Stimulated activated memory B cell treated with anti-CD40 and anti-IgM and Interleukin-4, amounts not matched to agents 10 μg/mL and 1 μg/mL and 100 μg/mL, for 72 hours (primary cell): ENCODE results near the gene PDZD4.

Experiments used
- ATAC-seq: fragments of 150-1000 bp; cut with Tn5 transposase; 2 replicates; pipeline ENCODE4 v1.10.0; 2021
- H3K27ac Mint-ChIP-seq: one replicate; pipeline ENCODE4 v1.8.0; 2022; ENCODE audit warnings: mild to moderate bottlenecking, mixed read lengths
- H3K27me3 Mint-ChIP-seq: one replicate; pipeline ENCODE4 v1.8.0; 2022; ENCODE audit warnings: mixed read lengths
- H3K36me3 Mint-ChIP-seq: one replicate; pipeline ENCODE4 v1.8.0; 2022; ENCODE audit warnings: mixed read lengths
- H3K4me1 Mint-ChIP-seq: one replicate; pipeline ENCODE4 v1.8.0; 2022; ENCODE audit warnings: mixed read lengths
- H3K4me3 Mint-ChIP-seq: one replicate; pipeline ENCODE4 v1.8.0; 2022; ENCODE audit warnings: mild to moderate bottlenecking, moderate library complexity, mixed read lengths
- H3K9me3 Mint-ChIP-seq: one replicate; pipeline ENCODE4 v1.8.0; 2022; ENCODE audit warnings: mixed read lengths

PDZD4 gene

DNA sequence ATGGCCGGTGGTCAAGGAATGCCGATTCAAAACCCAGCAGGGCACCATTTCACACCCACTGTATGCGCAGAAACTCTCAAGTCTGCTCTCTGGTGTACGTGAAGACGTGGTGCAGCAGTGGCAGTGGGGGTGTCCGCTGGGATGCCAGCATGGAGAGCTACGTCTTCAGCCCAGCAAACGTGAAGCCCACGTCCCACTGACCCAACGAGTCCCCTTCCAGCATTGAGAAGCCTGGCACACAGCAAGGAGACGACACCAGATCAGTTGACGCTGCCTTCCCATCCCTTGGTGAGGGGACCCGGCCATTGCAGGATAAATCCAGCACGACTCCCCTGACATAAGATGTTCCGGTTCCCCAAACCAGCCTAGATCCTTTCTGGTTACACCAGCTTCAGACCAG is 68.5 kb downstream of the PDZD4 start:
- H3K4me3 Mint-ChIP-seq = no peak overlapping the region
- H3K36me3 Mint-ChIP-seq = no peaks in the 10 kb centered on the region
- no peaks in the 10 kb centered on the region for H3K27me3 Mint-ChIP-seq
- H3K9me3 Mint-ChIP-seq = no peaks in the 10 kb centered on the region
- peaks cover 17% of the 10 kb centered on the region for H3K4me1 Mint-ChIP-seq
- ATAC-seq = no peak
- no peak overlapping the region for H3K27ac Mint-ChIP-seq

DNA sequence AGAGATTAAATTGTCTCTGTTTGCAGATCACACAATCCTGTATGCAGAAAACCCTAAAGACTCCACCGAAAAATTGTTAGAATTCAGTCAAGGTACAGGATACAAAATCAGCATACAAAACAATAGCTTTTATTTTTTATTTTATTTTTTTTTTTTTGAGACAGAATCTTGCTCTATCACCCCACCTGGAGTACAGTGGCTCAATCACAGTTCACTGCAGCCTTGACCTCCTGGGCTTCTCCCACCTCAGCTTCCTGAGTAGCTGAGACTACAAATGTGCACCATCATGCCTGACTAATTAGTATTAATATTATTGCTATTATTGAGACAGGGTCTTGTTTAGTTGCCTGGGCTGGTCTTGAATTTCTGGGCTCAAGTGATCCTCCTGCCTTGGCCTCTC is 75.2 kb downstream of the PDZD4 start:
- Mint-ChIP-seq H3K27me3 (no peaks in the 10 kb centered on the region), H3K4me1 (peaks cover 2% of the 10 kb centered on the region), H3K9me3 (no peaks in the 10 kb centered on the region), H3K27ac (no peak overlapping the region), H3K4me3 (no peak overlapping the region), H3K36me3 (no peaks in the 10 kb centered on the region)
- ATAC-seq = no peak
